Tracheal epithelial cell (primary cell): ENCODE data around the gene SPON2. TPM values are rescaled to one million over a fixed set of nuclear protein-coding genes. Genes with fewer than 3 reads are reported as not detected.

Experiments
- total RNA-seq: library from RNA; depleted of rRNA; stranded (reverse); fragments of >200 nt; gene quantifications from 2 replicates; pipeline ENCODE4 v1.2.1, GENCODE V29; 2014

Gene SPON2
- 2.4 and 7.7 TPM in 2 replicates for total RNA-seq

DNA sequence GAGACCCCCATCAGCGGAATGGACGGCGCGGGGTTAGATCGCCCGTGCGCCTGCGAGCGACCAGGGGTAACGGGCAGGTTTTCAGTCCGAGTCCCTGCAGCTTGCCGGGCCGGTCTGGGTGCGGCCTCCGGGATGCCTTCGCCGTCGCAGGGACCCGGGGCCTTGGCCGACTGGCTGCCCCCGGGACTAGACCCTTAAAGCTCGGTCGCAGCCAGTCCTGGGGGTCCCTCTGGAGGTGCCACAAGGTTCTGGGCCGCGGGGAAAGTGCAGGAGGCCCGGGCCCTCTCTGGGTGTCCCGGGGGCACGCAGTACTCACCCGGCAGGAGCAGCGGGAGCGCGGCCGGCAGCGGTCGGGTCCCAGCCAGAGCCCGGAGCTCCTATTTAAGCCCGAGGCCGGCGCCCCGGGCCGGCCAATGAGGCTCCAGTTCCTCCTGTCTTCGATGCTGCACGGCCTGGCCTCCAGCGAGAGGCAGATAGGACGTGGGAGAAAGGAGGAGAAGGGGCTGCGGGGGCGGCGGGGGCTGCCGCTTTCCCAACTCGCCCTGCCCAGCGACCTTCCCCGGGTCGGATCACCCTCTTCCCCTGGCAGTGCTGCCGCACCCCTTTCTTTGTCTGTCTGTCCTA, at the start of gene SPON2:
Gene SPON2 (minus strand): TSS at position 356 of the 624 bp plus-strand sequence.

Other genes starting within 250 kb of the SPON2 start
- gene GAK, start 240.3 kb downstream of the SPON2 start, total RNA-seq: 50.5 and 71.3 TPM in 2 replicates
- 3.8 and 7.0 TPM in 2 replicates for gene TMEM175, start 240.1 kb downstream of the SPON2 start, total RNA-seq
- 27.9 and 32.8 TPM in 2 replicates for gene DGKQ, start 199.0 kb downstream of the SPON2 start, total RNA-seq
- gene IDUA, start 185.5 kb downstream of the SPON2 start, total RNA-seq: 3.8 and 7.7 TPM in 2 replicates
- gene SLC26A1, start 179.2 kb downstream of the SPON2 start, total RNA-seq: 0.21 and 0.24 TPM in 2 replicates
- 8.5 and 13.7 TPM in 2 replicates for gene FGFRL1, start 161.0 kb downstream of the SPON2 start, total RNA-seq
- under 0.01 and 0.64 TPM in 2 replicates for gene RNF212, start 59.0 kb downstream of the SPON2 start, total RNA-seq
- gene CTBP1, start 76.5 kb upstream of the SPON2 start, total RNA-seq: 278 and 286 TPM in 2 replicates
- 44.3 and 60.0 TPM in 2 replicates for gene MAEA, start 117.3 kb upstream of the SPON2 start, total RNA-seq
- 5.1 and 7.5 TPM in 2 replicates for gene UVSSA, start 174.6 kb upstream of the SPON2 start, total RNA-seq
- not detected in 2 replicates for gene NKX1-1, start 233.9 kb upstream of the SPON2 start, total RNA-seq